ENCODE data around the gene ADH5.
"Not testable (repeated sequence)": the region's sequence is repeated elsewhere in the genome, so short reads cannot be mapped to it uniquely, and the experiment has no call there.

Gene ADH5

GRCh38 chr4:99100876-99101275, 12.3 kb upstream of the ADH5 start:
- no peak for TF ChIP-seq CTCF (IDR thresholded peaks at IDR 0.05; ENCODE audit: borderline replicate concordance, insufficient read depth, low read depth, low read length)
- no peak overlapping the region for H3K4me3 ChIP-seq (ENCODE audit: low read depth, low read length)

- not testable (repeated sequence) for H3K4me3 ChIP-seq (ENCODE audit: low read depth, low read length)
Observed at GRCh38 chr4:99099814-99100213, 11.2 kb upstream of the ADH5 start.

- no peak for TF ChIP-seq CTCF (IDR thresholded peaks at IDR 0.05; ENCODE audit: borderline replicate concordance, insufficient read depth, low read depth, low read length)
Observed at GRCh38 chr4:99099311-99099710, 10.7 kb upstream of the ADH5 start.

GRCh38 chr4:99091841-99092240, 3.3 kb upstream of the ADH5 start:
- H3K4me3 ChIP-seq (ENCODE audit: low read depth, low read length) = not testable (repeated sequence)

More at GRCh38 chr4:99099311-99099710, 10.7 kb upstream of the ADH5 start:
- no peak overlapping the region for H3K4me3 ChIP-seq (ENCODE audit: low read depth, low read length)

GRCh38 chr4:99091216-99091575, 2.6 kb upstream of the ADH5 start:
- TF ChIP-seq CTCF (IDR thresholded peaks at IDR 0.05; ENCODE audit: borderline replicate concordance, insufficient read depth, low read depth, low read length) = no peak
- H3K4me3 ChIP-seq (ENCODE audit: low read depth, low read length) = no peak overlapping the region

GRCh38 chr4:99090481-99091215, 2.1 kb upstream of the ADH5 start:
- H3K4me3 ChIP-seq (ENCODE audit: low read depth, low read length) = no peak overlapping the region
- TF ChIP-seq CTCF (IDR thresholded peaks at IDR 0.05; ENCODE audit: borderline replicate concordance, insufficient read depth, low read depth, low read length) = no peak

- peak overlapping the region; percentile 63 for H3K4me3 ChIP-seq (ENCODE audit: low read depth, low read length)
- TF ChIP-seq CTCF (IDR thresholded peaks at IDR 0.05; ENCODE audit: borderline replicate concordance, insufficient read depth, low read depth, low read length) = no peak
Observed at GRCh38 chr4:99088023-99088449, 552 bp downstream of the ADH5 start.

- no peak overlapping the region for H3K4me3 ChIP-seq (ENCODE audit: low read depth, low read length)
- TF ChIP-seq CTCF (IDR thresholded peaks at IDR 0.05; ENCODE audit: borderline replicate concordance, insufficient read depth, low read depth, low read length) = no peak
Observed at GRCh38 chr4:99084595-99084994, 4.0 kb downstream of the ADH5 start.

All from GM12875 (cell line).